GM19397 (cell line): ENCODE results near the gene PRICKLE2.

ENCODE experiments used
- ATAC-seq: cut with Tn5 transposase; IDR thresholded peaks from one replicate; pipeline ENCODE4 v1.9.1; 2021; ENCODE audit warnings: mild to moderate bottlenecking, moderate library complexity; ENCODE audit not compliant: unreplicated experiment

Gene PRICKLE2

GRCh38 chr3:64054488-64054887 is 170.8 kb downstream of the PRICKLE2 start:
- ATAC-seq: no peak

DNA sequence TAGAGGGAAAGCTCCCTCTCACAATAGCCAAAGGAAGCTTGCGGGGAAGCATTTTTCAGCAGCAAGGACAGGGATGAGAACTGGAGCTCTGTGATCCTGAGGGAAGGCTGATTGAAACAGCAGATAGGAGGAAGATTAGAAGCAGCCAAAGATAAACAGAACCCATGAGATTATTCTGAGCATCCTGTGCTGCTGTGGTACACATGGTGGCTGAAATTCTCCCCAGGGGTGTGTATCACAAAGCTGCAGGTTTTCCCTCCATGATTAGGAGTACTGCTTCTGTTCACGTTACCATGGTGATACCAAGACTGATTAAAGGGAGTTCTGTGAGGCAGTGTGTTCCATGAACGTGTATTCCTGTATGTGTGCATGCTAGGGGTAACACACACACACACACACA is 171.7 kb downstream of the PRICKLE2 start:
- ATAC-seq: no peak

- no peak for ATAC-seq
These were observed 172.1 kb downstream of the PRICKLE2 start for GRCh38 chr3:64053117-64053516.

DNA sequence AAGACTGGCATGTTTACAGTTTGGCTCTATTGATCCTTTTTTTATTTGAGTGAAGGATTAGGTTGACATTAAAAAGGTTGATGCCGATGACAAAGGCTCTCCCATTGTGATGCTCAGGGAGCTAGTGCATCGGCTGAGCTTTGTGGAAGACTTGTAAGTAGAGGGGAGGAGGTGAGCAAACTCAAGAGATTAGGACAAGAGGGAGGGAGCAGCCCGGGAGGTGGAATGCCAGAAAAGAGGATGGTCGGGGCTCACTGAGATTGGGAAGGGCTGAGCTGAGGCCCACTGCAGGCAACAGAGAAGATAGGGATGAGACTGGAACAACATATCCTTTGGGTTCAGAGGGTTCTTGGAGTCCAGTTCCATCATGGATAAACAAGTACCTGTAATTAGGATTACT is 175.4 kb downstream of the PRICKLE2 start:
- no peak for ATAC-seq

- ATAC-seq: no peak
These were observed 176.1 kb downstream of the PRICKLE2 start for GRCh38 chr3:64049136-64049535.

GRCh38 chr3:64048631-64049061 is 176.6 kb downstream of the PRICKLE2 start:
- no peak for ATAC-seq

GRCh38 chr3:64047787-64048186 is 177.5 kb downstream of the PRICKLE2 start:
- ATAC-seq: no peak

DNA sequence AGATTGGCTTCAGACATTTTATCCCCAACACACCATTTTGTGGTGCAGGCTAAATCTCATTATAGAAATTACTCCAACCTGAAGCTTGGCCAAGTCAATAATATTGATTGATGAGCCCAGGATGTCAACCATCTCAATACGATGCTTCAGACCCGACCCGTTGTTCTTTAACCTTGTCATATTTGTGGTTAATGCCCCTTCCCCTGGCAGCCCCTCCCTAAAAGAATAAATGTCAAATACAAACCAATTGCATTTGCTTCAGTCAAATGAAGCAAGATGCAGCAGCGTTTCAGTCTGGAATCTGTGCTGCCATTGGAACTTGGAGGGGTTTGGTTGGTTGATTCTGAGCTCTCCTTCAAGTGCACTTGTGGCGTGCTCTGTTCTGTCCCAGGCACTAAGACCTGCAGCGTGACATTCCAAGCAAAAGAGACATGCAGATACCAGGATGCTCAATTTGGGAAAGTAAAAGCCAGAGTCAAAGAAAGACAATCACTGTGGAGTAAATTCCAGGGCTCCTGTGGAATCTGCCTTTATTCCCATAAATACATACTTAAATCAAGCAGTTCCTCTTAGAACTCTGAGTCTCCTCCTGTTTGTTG is 178.2 kb downstream of the PRICKLE2 start:
- no peak for ATAC-seq

GRCh38 chr3:64046592-64046991 is 178.7 kb downstream of the PRICKLE2 start:
- ATAC-seq: no peak

DNA sequence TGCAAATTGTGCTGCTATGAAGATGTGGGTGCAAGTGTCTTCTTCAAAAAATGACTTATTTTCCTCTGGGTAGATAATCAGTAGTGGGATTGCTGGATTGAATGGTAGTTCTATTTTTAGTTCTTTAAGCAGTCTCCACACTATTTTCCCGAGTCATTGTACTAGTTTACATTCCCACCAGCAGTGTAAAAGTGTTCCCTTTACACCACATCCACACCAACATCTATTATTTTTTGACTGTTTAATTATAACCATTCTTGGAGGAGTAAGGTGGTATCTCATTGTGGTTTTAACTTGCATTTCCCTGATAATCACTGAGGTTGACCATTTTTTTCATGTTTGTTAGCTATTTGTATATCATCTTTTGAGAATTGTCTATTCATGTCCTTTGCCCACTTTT is 182.3 kb downstream of the PRICKLE2 start:
- no peak for ATAC-seq
